OCI-LY7 (cell line): ENCODE measurements around the gene PDE11A. TPM values are rescaled to one million over a fixed set of nuclear protein-coding genes. Genes with fewer than 3 reads are reported as not detected.

ENCODE experiments used
- BruUV-seq: library from RNA; stranded (reverse); fragments of 400-500 nt; replicated peaks from 2 replicates; lab custom pipeline; 2021; lab: Mats Ljungman, UMichigan
- CTCF ChIA-PET: fragments of 300-600 bp; sonication (Branson Sonifier 250); formaldehyde crosslinking; loops from one replicate; lab custom pipeline; 2022; ENCODE audit warnings: antibody characterized with exemption; ENCODE audit not compliant: unreplicated experiment; lab: Charles Lee
- POLR2A ChIA-PET: fragments of 300-600 bp; sonication (Branson Sonifier 250); formaldehyde crosslinking; loops from one replicate; lab custom pipeline; 2022; ENCODE audit warnings: antibody characterized with exemption; lab: Charles Lee
- DNase-seq: peaks from one replicate; pipeline ENCODE4 v3.0.0-alpha.2; 2015; ENCODE audit warnings: low spot score
- H2AFZ ChIP-seq: fragments of 200-600 bp; sonication (generic), shearing (Covaris generic); 2 replicates; pipeline ENCODE4 v1.6.1; 2014; ENCODE audit warnings: mild to moderate bottlenecking, antibody characterized with exemption, low read length, moderate library complexity
- H3K27ac ChIP-seq: fragments of 200-600 bp; sonication (generic); 2 replicates; pipeline ENCODE4 v1.5.1; 2014; ENCODE audit warnings: mixed run types, low read depth, mild to moderate bottlenecking, moderate library complexity, low read length, inconsistent platforms; ENCODE audit not compliant: poor library complexity, severe bottlenecking
- H3K36me3 ChIP-seq: fragments of 200-600 bp; sonication (generic); 2 replicates; pipeline ENCODE4 v1.6.1; 2014; ENCODE audit warnings: mild to moderate bottlenecking, antibody characterized with exemption, low read length, moderate library complexity, mixed read lengths; ENCODE audit not compliant: insufficient read depth
- H3K4me1 ChIP-seq: fragments of 200-600 bp; sonication (generic); 2 replicates; pipeline ENCODE4 v1.5.1; 2014; ENCODE audit warnings: mild to moderate bottlenecking, low read length; ENCODE audit not compliant: insufficient read depth, poor library complexity, severe bottlenecking
- H3K4me2 ChIP-seq: fragments of 200-600 bp; sonication (generic); 2 replicates; pipeline ENCODE4 v1.6.1; 2014; ENCODE audit warnings: mild to moderate bottlenecking, low read length
- H3K4me3 ChIP-seq: fragments of 200-600 bp; sonication (generic); 2 replicates; pipeline ENCODE4 v1.5.1; 2014; ENCODE audit warnings: mild to moderate bottlenecking, low read depth, low read length; ENCODE audit not compliant: poor library complexity, severe bottlenecking
- H3K79me2 ChIP-seq: fragments of 200-600 bp; sonication (generic); 2 replicates; pipeline ENCODE4 v1.6.1; 2016; ENCODE audit warnings: low read depth, mild to moderate bottlenecking, low read length, moderate library complexity, mixed read lengths; ENCODE audit not compliant: insufficient read depth
- H3K9me2 ChIP-seq: fragments of 200-600 bp; sonication (generic); 2 replicates; pipeline ENCODE4 v1.6.1; 2016; ENCODE audit warnings: mild to moderate bottlenecking, low read length, mixed read lengths; ENCODE audit not compliant: insufficient read depth
- H3K9me3 ChIP-seq: fragments of 200-600 bp; sonication (generic); 2 replicates; pipeline ENCODE4 v1.6.1; 2014; ENCODE audit warnings: mild to moderate bottlenecking, mixed run types, low read length, mixed read lengths
- H4K20me1 ChIP-seq: fragments of 200-600 bp; sonication (generic); 2 replicates; pipeline ENCODE4 v1.6.1; 2014; ENCODE audit warnings: mild to moderate bottlenecking, antibody characterized with exemption, low read length, moderate library complexity, mixed read lengths; ENCODE audit not compliant: insufficient read depth
- CTCF ChIP-seq: fragments of 200-600 bp; sonication (generic); conservative IDR thresholded peaks from 2 replicates; pipeline ENCODE4 v1.5.1; 2014; ENCODE audit warnings: mild to moderate bottlenecking, antibody characterized with exemption, low read length, moderate library complexity, mixed read lengths
- EZH2phosphoT487 ChIP-seq: fragments of 200-600 bp; sonication (generic); IDR thresholded peaks from 2 replicates; pipeline ENCODE4 v1.6.1; 2018; ENCODE audit warnings: low read depth, borderline replicate concordance, mild to moderate bottlenecking, mixed run types, antibody characterized with exemption, low read length, moderate library complexity, mixed read lengths
- intact Hi-C: fragments of 100-400 bp; cut with micrococcal nuclease; formaldehyde crosslinking; loops from one replicate; pipeline ENCODE4 v1.10.0; 2022; ENCODE audit not compliant: unreplicated experiment
- total RNA-seq, 2 experiments: library from RNA; depleted of rRNA in 1 of 2; stranded (reverse); fragments of >200 nt in 1 of 2; shearing (Covaris generic) in 1 of 2; gene quantifications; 2 replicates each; pipeline ENCODE4 v1.2.3, GENCODE V29; 2014 to 2022

Gene PDE11A
- total RNA-seq, 2 experiments from 2014 or later, result 0.03 TPM; not detected in 1

GRCh38 chr2:177784745-177785067 is 287.9 kb downstream of the PDE11A start:
- intact Hi-C loops, result no loop called here
- H3K27ac ChIP-seq, result no peak overlapping the region
- TF ChIP-seq CTCF (no peak), EZH2phosphoT487 (no peak)
- no peaks in the 10 kb centered on the region for H3K36me3 ChIP-seq
- BruUV-seq, result no TSS peak
- H3K4me3 ChIP-seq, result no peak overlapping the region
- no peaks in the 10 kb centered on the region for H4K20me1 ChIP-seq
- no peak overlapping the region for H3K4me2 ChIP-seq
- no peak overlapping the region for H2AFZ ChIP-seq
- no peak for DNase-seq
- H3K9me2 ChIP-seq, result no peaks in the 10 kb centered on the region
- H3K4me1 ChIP-seq, result no peaks in the 10 kb centered on the region
- ChIA-PET CTCF (no interaction called here), POLR2A (no interaction called here)
- H3K79me2 ChIP-seq, result no peaks in the 10 kb centered on the region
- no peaks in the 10 kb centered on the region for H3K9me3 ChIP-seq

- Histone ChIP-seq H3K4me2 (no peak overlapping the region), H3K9me3 (no peaks in the 10 kb centered on the region), H2AFZ (no peak overlapping the region), H3K4me3 (no peak overlapping the region), H3K4me1 (no peaks in the 10 kb centered on the region), H3K36me3 (no peaks in the 10 kb centered on the region), H3K79me2 (no peaks in the 10 kb centered on the region), H4K20me1 (no peaks in the 10 kb centered on the region), H3K27ac (no peak overlapping the region), H3K9me2 (no peaks in the 10 kb centered on the region)
- TF ChIP-seq CTCF, result no peak
- TF ChIP-seq EZH2phosphoT487, result no peak
- BruUV-seq, result no TSS peak
- ChIA-PET POLR2A (no interaction called here), CTCF (no interaction called here)
- intact Hi-C loops, result no loop called here
- DNase-seq, result no peak
These were observed 288.5 kb downstream of the PDE11A start for GRCh38 chr2:177783835-177784744.

- H3K27ac ChIP-seq, result no peak overlapping the region
- no peaks in the 10 kb centered on the region for H4K20me1 ChIP-seq
- H3K9me2 ChIP-seq, result no peaks in the 10 kb centered on the region
- no peak for DNase-seq
- no peaks in the 10 kb centered on the region for H3K4me1 ChIP-seq
- intact Hi-C loops, result no loop called here
- H3K36me3 ChIP-seq, result no peaks in the 10 kb centered on the region
- ChIA-PET POLR2A (interaction anchor here (0.7 kb wide), 1 partner anchor 10 kb away, joined by 4 read pairs; no protein-coding TSS in a partner anchor), CTCF (no interaction called here)
- no peak overlapping the region for H3K4me3 ChIP-seq
- H3K79me2 ChIP-seq, result no peaks in the 10 kb centered on the region
- H3K4me2 ChIP-seq, result no peak overlapping the region
- TF ChIP-seq CTCF (no peak), EZH2phosphoT487 (no peak)
- no peaks in the 10 kb centered on the region for H3K9me3 ChIP-seq
- no TSS peak for BruUV-seq
- no peak overlapping the region for H2AFZ ChIP-seq
These were observed 289.5 kb downstream of the PDE11A start for GRCh38 chr2:177783091-177783490.
